Measurements from ENCODE around the gene LRRC72. TPM values are rescaled to one million over a fixed set of nuclear protein-coding genes. Genes with fewer than 3 reads are reported as not detected.

Gene LRRC72
- total RNA-seq, 1 experiment from 2014 or later, result not detected

DNA sequence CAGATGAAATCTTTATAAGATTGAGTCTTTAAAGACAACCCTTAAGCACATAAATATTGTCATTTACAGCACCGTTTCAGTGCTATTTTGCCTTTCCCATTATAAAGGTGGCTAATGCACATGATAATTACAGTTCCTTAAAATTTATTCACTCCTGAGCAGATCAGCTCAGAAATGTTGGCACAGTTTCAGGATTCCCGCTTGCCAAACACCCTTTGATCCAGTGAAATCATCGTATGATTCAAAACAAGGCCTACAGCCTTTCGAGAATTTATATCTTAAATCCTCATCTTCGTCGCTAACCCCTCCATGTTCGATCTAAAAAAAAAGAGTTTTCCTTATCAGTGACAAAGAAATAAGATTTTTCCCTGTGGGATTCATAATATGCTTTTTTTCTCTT, 47.0 kb upstream of the LRRC72 start:
- POLR2A ChIA-PET, result no interaction called here
- no TSS peak for BruUV-seq (replicated peaks)

GRCh38 chr7:16484453-16485158, 42.0 kb upstream of the LRRC72 start:
- intact Hi-C loops (cut with micrococcal nuclease; ENCODE audit: unreplicated experiment), result no loop called here
- H3K27ac ChIP-seq (ENCODE audit: low read length), result no peak overlapping the region
- BruUV-seq (replicated peaks), result no TSS peak
- H3K4me3 ChIP-seq (ENCODE audit: low read depth in 2 of 2, low read length in 2 of 2), result no peak overlapping the region
- ChIA-PET POLR2A (no interaction called here), CTCF (no interaction called here)
- H3K9me3 ChIP-seq (ENCODE audit: control insufficient read depth, insufficient read depth, low read depth, low read length), result no peaks in the 10 kb centered on the region
- in situ Hi-C loops (cut with HindIII; ENCODE audit: low pct_unique_long_range_greater_than_20kb, low sequenced_read_pairs), result no loop called here
- DNase-seq (ENCODE audit: low read depth, low spot score) (peak; percentile 67), ATAC-seq (peak; percentile 95)
- TF ChIP-seq SIN3A (IDR thresholded peaks at IDR 0.05; ENCODE audit: borderline replicate concordance, insufficient read depth, low read depth, low read length), result no peak
- no peak for TF ChIP-seq CTCF (IDR thresholded peaks at IDR 0.05)
- TF ChIP-seq POLR2AphosphoS5 (IDR thresholded peaks at IDR 0.05; ENCODE audit: low read depth, low read length), result no peak
- no peak for TF ChIP-seq TCF7L2 (IDR thresholded peaks at IDR 0.05; ENCODE audit: low read depth, low read length)
- no peak for TF ChIP-seq REST (IDR thresholded peaks at IDR 0.05; ENCODE audit: insufficient read depth in 1 of 2, low read depth in 2 of 2, low read length in 1 of 2)
- peaks cover 13% of the 10 kb centered on the region for H3K4me1 ChIP-seq (ENCODE audit: control insufficient read depth, insufficient read depth, low read length)
- H3K36me3 ChIP-seq (ENCODE audit: control insufficient read depth, insufficient read depth, low read length), result no peaks in the 10 kb centered on the region
- H3K27me3 ChIP-seq (ENCODE audit: control insufficient read depth, insufficient read depth, low read length), result no peaks in the 10 kb centered on the region

More for the DNA sequence above, 47.0 kb upstream of the LRRC72 start:
- no peak for ATAC-seq
- TF ChIP-seq CTCF (IDR thresholded peaks at IDR 0.05) (no peak), REST (IDR thresholded peaks at IDR 0.05; ENCODE audit: insufficient read depth in 1 of 2, low read depth in 2 of 2, low read length in 1 of 2) (no peak), SIN3A (IDR thresholded peaks at IDR 0.05; ENCODE audit: borderline replicate concordance, insufficient read depth, low read depth, low read length) (no peak), TCF7L2 (IDR thresholded peaks at IDR 0.05; ENCODE audit: low read depth, low read length) (no peak), POLR2AphosphoS5 (IDR thresholded peaks at IDR 0.05; ENCODE audit: low read depth, low read length) (no peak)
- intact Hi-C loops (cut with micrococcal nuclease; ENCODE audit: unreplicated experiment), result no loop called here
- in situ Hi-C loops (cut with HindIII; ENCODE audit: low pct_unique_long_range_greater_than_20kb, low sequenced_read_pairs), result no loop called here
- H3K4me1 ChIP-seq (ENCODE audit: control insufficient read depth, insufficient read depth, low read length), result peaks cover 3% of the 10 kb centered on the region; the same call in 1 of the 2 replicates
- DNase-seq (ENCODE audit: low read depth, low spot score), result no peak
- H3K36me3 ChIP-seq (ENCODE audit: control insufficient read depth, insufficient read depth, low read length), result no peaks in the 10 kb centered on the region
- H3K27me3 ChIP-seq (ENCODE audit: control insufficient read depth, insufficient read depth, low read length), result no peaks in the 10 kb centered on the region
- no peaks in the 10 kb centered on the region for H3K9me3 ChIP-seq (ENCODE audit: control insufficient read depth, insufficient read depth, low read depth, low read length)
- no peak overlapping the region for H3K27ac ChIP-seq (ENCODE audit: low read length)
- CTCF ChIA-PET, result no interaction called here
- H3K4me3 ChIP-seq (ENCODE audit: low read depth in 2 of 2, low read length in 2 of 2), result no peak overlapping the region
